GM18858 (cell line): ENCODE data around the gene GRIN3A.
"Not testable (repeated sequence)": the region's sequence is repeated elsewhere in the genome, so short reads cannot be mapped to it uniquely, and the experiment has no call there.

Experiments
- ATAC-seq: cut with Tn5 transposase; IDR thresholded peaks from one replicate; pipeline ENCODE4 v1.9.1; 2021; ENCODE audit not compliant: unreplicated experiment

The GRIN3A gene

DNA sequence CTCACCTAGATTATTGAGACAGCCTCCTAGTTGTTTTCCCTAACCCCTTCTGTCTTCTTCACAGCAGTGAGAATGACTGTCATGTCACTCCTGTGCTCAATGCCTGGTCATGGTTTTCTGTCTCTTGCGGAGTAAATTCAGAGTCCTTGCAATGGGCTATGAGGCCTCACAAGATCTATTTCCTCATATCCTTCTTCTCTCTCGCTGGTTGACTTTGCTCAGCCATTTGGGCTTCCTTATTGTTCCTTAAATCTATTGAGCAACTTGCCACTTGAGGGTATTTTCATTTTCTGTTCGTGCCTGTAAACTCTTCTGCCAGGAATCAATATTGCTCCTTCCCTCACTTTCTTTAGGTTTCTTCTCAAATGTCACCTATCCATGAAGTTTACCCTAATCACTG is 152.7 kb downstream of the GRIN3A start:
- no peak for ATAC-seq

- no peak for ATAC-seq
Observed at GRCh38 chr9:101582553-101582952, 155.9 kb downstream of the GRIN3A start.

DNA sequence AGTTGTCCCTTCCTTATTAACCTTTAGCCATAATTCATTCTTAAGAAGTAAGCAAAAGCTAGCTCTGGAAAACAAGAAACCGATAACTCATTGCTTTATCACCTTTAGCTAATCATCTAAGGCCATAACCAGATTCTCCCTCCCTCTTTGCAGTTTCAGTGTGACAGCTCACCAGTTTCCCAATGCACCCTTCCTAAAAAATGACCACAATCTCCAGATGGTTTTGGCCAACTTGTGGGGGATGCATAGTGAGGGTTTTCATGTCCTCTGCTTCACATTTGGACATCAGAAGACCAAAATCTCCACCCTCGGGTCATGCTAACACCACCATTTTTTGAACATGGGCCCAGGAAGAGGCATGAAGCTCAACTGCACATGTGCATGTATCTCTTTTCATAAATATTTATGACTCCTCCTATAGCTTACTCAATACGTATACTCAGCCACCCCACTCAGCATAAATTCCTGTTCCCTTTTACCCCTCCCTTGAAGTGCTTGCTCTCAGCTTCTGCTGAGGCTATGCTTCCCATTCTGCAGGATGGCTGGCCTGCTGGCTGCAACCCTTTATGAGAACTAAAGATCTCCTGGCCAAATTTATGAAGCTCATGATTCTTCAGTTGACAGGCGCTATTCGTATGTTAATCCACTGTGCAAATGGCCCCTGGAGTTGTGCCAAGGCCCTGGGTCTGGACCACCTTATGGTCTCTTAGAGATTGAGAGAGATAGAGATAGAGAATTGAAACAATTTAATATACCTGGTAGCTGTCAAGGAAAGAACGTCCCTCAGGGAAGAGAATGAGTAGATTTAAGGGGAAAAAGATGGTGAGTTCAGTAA is 158.5 kb downstream of the GRIN3A start:
- no peak for ATAC-seq

DNA sequence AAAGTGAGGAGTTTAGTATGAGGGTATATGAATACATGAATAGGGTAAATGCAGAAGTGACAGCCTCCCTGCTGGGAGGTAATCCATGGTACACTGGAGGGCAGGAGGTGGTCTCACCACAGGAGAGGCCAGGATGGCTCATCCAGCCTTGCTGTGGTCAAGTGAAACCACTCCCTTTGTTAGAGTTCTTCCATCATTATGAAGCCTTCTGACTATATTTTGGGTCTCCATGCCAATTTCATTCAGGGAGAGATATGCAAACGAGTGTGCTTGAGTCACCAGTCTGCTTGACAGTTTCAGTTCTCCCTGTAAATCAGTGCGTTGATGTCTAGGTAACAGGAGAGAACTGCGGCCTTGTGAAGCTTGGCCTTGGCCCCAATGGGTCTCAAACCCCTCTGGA is 160.1 kb downstream of the GRIN3A start:
- peak; percentile 66 for ATAC-seq

GRCh38 chr9:101574731-101575333 is 163.6 kb downstream of the GRIN3A start:
- no peak for ATAC-seq

DNA sequence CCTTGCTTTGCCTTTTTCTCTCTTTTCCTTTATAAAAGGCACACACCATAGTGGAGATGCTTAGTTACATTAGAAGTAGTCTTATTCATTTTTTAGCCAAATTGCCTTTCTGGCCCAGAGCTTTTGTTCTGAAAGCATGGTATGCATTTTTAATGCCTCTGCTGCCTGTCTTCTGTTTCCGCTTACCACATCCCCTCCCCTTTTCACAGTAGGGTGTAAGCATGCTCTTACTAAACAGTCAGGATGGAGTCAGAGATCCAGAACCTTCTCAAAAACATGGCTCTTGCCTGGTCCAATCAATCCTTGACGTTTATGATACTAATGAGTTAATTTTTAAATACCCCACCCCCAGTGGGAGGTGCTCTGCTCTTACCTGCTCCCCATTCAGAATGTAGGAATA is 166.1 kb downstream of the GRIN3A start:
- ATAC-seq, result no peak

DNA sequence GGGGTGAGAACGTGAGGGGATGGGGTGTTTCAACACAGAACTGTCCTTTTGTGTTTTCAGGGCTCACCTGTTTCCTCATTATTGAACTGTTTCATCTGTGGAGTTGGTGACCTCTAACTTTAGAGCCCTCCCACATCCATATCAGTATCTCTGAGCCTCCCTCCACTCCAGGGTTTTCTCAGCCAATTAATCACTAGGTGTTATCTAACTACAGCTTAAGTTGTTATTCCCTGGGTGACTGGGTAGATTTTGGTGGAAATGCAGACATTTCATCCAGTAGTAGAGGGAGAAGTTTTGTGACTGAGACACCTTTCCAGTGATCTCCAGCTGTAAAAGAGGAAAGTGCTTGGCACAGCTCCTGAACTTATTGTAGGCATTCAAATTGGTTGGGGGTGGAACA is 167.3 kb downstream of the GRIN3A start:
- no peak for ATAC-seq

GRCh38 chr9:101569741-101570501 is 168.5 kb downstream of the GRIN3A start:
- no peak for ATAC-seq

DNA sequence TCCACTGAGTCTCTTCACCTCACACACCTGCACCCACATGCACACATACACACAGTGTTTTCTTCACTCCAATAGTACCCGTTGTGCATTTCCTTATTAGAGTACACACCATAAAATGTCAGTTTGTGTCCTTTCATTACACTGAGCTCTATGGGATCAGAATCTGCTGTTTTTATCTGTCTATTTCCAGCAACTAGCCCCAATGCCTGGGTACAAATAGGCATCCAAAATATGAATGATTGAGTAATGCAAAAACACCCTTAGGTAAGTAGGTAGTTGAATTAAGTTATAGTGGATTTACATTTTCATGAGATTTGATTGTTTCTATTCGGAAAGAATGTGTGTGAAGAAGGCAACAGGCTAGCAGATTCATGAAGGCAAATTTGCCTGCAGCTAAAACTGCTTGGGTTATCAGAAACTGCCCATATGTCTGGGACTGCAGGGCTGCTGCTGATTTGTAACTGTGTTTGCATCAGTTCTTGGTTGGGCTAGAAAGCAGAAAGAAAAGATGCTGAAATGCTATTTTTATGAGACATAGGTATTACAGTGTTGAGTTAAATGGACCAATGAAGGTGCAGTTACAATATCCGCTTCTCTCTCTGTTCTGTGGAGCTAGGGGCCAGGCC is 170.6 kb downstream of the GRIN3A start:
- no peak for ATAC-seq

DNA sequence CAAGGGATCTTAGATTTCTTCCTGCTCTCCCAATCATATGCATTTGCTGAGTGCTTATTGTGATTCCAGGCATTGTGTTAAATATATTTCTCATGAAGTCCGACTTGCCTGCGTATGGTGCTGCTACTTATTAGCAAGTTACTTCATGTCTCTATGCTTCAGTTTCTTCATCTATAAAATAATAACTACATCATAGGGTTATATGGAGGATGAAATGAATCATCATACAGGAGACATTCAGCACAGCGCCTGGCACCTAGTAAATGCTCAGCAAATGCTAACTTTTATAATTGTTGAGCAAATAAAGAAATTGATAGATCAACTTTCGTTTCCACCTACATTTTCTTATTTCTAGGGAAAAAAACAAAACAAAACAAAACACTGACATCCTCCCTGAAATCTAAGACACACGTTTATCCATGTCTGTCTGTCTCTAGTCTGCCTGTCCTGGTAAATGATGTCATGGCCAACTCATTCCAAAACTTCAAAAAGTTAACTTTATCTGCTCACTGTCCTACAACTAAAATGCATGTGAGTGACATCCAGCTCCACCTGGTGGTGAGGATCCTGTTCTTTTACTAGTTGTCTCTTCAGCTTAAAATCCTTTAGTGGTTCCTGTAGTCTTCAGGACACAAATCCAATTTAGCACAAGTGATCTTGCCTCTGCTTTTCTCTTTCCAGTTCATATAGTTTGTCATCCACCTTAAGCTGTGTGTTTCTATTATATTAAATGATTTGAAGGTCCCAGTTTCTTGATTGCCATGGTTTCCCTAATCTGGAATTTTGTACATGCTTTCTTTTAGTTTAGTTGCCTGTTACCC is 171.3 kb downstream of the GRIN3A start:
- ATAC-seq, result peak; percentile 81

DNA sequence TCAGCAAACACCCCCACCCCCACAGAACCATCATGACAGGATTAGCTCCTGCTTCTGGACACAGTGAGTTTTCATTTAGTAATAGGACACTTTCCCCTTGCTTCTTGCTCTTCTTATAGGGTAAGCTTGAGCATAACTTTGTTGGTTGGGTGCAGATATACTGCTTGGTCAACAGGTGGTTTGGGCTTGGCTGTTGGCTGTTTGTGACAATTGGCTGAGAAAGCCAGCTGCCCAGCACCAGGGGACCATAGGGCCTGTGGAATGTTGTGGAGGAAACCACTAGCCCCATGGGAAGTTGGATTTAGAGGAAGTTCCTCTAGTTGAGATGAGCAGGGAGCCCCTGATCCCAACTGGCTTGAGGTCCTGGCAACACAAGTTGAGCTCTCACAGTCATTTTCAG is 174.2 kb downstream of the GRIN3A start:
- no peak for ATAC-seq

DNA sequence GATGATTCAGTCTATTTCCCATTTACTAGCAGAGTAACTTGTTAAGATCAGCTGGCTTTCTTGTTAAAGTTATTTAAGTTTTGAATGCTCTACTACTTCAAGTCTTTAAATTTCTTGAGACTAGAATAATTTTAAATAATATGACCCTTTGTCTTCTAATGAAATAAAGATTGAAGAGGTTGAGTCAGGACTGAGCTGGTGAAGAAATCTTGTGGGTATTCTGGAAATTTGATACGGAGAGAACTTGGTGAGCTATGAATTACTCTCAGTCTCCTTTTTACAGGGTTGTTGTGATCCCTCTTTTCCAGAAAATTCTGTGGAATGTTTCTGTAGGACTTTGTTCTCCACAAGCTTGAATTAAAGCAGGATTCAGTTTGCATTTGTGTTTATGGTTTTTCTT is 175.5 kb downstream of the GRIN3A start:
- no peak for ATAC-seq

- ATAC-seq, result no peak
Observed at GRCh38 chr9:101561740-101562139, 176.7 kb downstream of the GRIN3A start.

DNA sequence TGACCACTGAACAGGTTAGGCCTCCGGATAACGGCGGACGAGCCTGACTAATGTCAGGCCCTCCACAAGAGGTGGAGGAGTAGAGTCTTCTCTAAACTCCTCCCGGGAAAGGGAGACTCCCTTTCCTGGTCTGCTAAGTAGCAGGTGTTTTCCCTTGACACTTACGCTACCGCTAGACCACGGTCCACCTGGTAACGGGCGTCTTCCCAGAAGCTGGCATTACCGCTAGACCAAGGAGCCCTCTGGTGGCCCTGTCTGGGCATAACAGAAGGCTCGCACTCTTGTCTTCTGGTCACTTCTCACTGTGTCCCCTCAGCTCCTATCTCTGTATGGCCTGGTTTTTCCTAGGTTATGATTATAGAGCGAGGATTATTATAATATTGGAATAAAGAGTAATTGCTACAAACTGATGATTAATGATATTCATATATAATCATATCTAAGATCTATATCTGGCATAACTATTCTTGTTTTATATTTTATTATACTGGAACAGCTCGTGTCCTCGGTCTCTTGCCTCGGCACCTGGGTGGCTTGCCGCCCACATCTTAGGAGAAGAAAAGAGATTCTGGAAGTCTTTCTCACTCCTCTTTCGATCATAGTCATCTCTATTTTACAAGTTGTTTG is 188.9 kb downstream of the GRIN3A start:
- not testable (repeated sequence) for ATAC-seq

GRCh38 chr9:101543098-101543735 is 195.2 kb downstream of the GRIN3A start:
- ATAC-seq, result no peak

GRCh38 chr9:101540069-101540468 is 198.4 kb downstream of the GRIN3A start:
- ATAC-seq, result no peak

DNA sequence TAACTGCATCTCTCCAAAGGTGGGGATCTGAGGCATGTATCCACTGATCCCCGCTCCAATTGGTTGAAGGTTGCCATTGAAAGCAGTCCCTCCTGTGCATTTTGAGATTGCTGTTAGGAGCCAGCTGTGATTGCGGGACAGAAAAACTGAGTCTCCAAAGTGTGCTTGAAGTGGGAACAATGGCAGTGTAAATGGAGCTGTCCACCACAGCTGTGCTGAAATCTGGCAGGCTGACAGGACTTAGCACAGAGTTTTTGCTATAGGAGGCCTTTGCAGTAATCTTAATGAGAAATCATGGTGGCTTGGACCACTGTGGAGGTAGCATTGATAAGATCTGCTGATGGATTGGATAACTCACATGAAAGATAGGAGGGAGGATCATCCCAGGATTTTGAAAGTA is 201.5 kb downstream of the GRIN3A start:
- no peak for ATAC-seq

- no peak for ATAC-seq
Observed at GRCh38 chr9:101536351-101536750, 202.1 kb downstream of the GRIN3A start.

GRCh38 chr9:101533334-101534204 is 204.9 kb downstream of the GRIN3A start, which contains the start of gene RNF20:
RNF20 (plus strand) TSS chr9:101533853; CDS start chr9:101535424, 1,571 bp downstream.
- ATAC-seq, result peak; percentile 96
